ACHN (cell line): ENCODE data around the gene EIF4ENIF1.
A peak's percentile ranks its signal among the peaks of the same experiment; 100 is the strongest.
"Not testable (repeated sequence)": the region's sequence is repeated elsewhere in the genome, so short reads cannot be mapped to it uniquely, and the experiment has no call there.

Source experiments
- DNase-seq: peaks from one replicate; pipeline ENCODE4 v3.0.0-alpha.2; 2015
- in situ Hi-C: cut with HindIII; loops from 2 replicates; pipeline ENCODE4 v1.10.0; 2017; ENCODE audit warnings: low sequenced_read_pairs, low pct_ligation_motif_present, low pct_unique_long_range_greater_than_20kb

Gene EIF4ENIF1

GRCh38 chr22:31496007-31496734, 6.5 kb upstream of the EIF4ENIF1 start, which contains the start of gene SFI1:
Gene SFI1, plus strand, starts transcription at chr22:31496536. Its CDS starts 11,749 bp downstream, at chr22:31508285.
- peak; percentile 85 for DNase-seq
- in situ Hi-C loops = no loop called here

DNA sequence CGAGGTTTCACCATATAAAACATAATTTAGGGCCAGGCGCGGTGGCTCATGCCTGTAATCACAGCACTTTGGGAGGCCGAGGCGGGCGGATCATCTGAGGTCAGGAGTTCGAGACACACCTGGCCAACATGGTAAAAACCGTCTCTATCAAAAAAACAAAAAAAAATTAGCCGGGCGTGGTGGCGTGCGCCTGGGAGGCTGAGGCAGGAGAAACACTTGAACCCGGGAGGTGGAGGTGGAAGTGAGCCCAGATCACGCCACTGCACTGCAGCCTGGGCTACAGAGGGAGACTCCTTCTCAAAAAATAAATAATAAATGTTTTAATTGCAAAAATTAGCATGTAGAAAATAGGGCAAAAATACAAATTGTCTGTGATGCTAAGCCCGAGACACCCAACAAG, 5.7 kb upstream of the EIF4ENIF1 start:
- in situ Hi-C loops = no loop called here
- DNase-seq = no peak

- DNase-seq, in situ Hi-C loops: not testable (repeated sequence)
Observed at GRCh38 chr22:31493355-31493754, 3.7 kb upstream of the EIF4ENIF1 start.

DNA sequence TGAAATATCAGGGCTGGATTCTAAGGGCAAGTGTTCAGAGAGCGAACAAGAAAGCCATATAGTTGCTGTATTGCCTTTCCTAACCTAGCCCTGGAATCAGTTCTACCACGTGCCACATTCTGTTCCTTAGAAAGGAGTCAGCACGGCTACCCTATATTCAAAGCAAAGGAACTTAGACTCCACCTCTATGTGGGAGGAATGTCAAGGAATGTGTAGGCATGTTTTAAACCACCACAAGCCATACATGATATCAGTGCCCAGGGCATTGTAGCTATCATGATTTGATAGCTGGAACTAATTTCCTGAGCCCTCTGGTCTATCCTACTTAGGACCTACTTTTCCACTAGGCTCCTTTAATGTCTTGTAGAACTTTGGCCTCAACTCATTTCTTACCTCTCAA, 2.5 kb upstream of the EIF4ENIF1 start:
- in situ Hi-C loops = no loop called here
- no peak for DNase-seq

DNA sequence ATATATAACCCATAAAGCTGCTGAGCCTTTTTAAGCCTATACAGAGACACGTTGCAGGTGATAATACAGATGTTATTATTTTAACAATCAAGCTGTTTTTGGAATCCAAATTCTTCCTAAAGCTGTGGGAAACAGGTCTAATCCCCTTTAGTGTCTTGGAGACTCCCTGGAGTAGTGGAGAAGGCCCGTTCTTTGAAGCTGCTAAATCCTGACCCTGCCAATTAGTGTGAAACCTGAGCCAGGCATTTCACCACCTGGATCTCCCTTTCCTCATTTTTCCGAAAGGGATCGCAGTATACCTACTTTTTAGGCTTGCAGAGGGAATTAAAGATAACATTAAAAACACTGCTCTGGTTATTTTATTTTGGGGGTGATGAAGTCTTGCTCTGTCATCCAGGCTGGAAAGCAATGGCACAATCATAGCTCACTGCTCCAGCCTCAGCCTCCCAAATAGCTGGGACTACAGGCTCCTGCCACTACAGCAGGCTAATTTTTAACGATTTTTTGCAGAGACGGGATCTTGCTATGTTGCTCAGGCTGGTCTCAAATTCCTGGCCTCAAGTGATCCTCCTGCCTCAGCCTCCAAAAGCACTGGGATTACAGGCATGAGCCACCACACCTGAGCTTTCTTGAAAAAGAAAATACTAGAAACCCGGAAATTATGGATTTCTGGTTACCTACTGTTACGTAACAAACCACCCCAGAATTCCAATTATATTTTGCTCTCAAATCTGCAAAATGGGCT, 1.7 kb upstream of the EIF4ENIF1 start:
- in situ Hi-C loops = no loop called here
- DNase-seq = no peak

- DNase-seq = peak; percentile 80
- in situ Hi-C loops = no loop called here
Observed at GRCh38 chr22:31490496-31490925, 869 bp upstream of the EIF4ENIF1 start.

DNA sequence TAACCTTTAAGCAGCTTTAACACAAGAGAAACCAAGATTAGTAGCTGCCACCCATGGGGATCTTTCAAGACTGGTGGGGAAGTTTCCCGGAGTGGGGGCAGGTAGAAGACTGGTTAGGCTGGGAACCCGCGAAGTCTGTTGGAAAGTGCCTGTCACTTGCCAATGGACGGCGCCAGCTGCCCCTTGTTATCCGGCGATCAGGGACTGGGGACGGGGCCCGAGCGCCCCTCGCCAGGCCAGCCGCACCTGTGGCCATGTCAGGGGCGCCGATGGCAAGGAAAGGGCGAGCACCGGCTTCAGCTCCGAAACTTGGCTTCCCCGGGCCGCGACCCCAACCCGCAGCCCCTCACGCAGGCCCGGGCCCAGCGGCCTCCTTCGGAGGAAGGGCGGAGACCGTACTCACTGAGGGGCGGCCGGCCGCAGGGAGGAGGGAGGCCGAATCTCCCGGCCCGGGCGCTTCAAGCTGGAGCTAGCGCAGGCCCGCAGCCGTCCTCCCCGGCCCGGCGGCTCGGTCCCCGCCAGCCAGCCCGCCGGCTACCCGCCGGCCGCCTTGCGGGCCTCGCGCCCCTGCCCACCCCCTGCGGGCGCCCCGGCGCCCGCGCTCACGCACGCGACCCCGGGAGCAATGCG, 539 bp downstream of the EIF4ENIF1 start:
- in situ Hi-C loops = no loop called here
- peak; percentile 29 for DNase-seq

GRCh38 chr22:31488346-31488883, 1.2 kb downstream of the EIF4ENIF1 start:
- in situ Hi-C loops = no loop called here
- DNase-seq = peak; percentile 67

DNA sequence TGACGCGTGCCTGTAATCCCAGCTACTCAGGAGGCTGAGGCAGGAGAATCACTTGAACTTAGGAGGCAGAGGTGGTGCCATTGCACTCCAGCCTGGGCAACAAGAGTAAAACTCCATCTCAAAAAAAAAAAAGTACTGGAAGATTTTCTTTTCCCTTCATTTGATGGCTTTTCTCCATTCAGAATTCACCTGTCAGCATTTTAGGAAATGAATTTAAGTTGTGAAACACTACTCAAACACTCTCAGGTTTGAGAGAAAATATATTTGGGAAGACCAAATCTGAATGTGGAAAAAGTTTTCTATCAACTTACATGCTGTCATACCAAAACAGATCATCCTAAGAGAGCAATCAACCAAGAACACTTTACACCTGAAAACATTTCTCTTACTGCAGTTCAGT, 2.7 kb downstream of the EIF4ENIF1 start:
- DNase-seq = no peak
- in situ Hi-C loops = no loop called here

DNA sequence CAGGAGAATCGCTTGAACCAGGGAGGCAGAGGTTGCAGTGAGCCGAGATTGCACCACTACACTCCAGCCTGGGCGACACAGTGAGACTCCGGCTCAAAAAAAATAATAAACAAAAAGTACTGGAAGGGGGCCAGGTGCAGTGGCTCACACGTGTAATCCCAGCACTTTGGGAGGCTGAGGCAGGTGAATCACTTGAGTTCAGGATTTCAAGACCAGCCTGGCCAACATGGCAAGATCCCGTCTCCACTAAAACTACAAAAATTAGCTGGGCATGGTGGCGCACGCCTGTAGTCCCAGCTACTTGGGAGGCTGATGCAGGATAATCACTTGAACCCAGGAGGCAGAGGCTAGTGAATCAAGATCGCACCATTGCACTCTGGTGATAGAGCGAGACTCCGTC, 3.3 kb downstream of the EIF4ENIF1 start:
- in situ Hi-C loops, DNase-seq: not testable (repeated sequence)

- DNase-seq, in situ Hi-C loops: not testable (repeated sequence)
Observed at GRCh38 chr22:31482470-31482869, 7.2 kb downstream of the EIF4ENIF1 start.

GRCh38 chr22:31481129-31481528, 8.5 kb downstream of the EIF4ENIF1 start:
- no peak for DNase-seq
- in situ Hi-C loops = no loop called here

GRCh38 chr22:31477329-31477728, 12.3 kb downstream of the EIF4ENIF1 start:
- in situ Hi-C loops = no loop called here
- DNase-seq = no peak

GRCh38 chr22:31475800-31476199, 13.8 kb downstream of the EIF4ENIF1 start:
- in situ Hi-C loops = no loop called here
- DNase-seq = no peak

DNA sequence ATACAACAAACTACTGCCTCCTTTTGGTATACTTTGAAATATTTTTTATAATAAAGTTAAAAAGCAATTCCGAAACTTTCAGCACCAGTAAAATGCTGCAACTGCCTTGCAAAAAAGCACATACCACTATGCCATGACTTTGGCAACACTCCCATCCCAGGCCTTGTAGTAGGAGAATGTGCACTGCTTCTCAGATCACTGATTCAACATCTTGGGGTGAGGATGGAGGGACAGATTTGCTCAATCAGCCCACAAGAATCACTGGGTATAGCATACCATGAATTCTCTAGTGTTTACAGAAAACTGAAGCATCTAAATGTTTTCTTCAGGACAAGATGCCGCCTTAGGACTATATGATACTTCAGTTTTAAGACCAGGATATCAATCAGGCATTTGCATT, 14.9 kb downstream of the EIF4ENIF1 start:
- in situ Hi-C loops = no loop called here
- DNase-seq = peak; percentile 17

DNA sequence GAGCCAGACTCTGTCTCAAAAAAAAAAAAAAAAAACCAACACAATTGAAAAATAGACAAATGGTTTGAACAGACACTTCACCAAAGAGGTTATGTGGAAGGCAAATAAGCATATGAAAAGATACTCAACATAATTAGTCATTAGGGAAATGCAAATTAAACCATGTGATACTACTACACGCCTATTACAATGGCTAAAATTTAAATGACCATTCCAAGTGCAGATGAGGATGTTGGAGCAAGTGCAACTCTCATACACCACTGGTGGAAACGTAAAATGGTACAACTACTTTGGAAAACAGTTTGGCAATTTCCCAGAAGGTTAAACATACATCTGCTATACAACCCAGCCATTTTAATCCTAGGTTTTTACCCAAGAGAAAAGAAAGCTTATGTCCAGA, 24.3 kb downstream of the EIF4ENIF1 start:
- in situ Hi-C loops = no loop called here
- DNase-seq = no peak

DNA sequence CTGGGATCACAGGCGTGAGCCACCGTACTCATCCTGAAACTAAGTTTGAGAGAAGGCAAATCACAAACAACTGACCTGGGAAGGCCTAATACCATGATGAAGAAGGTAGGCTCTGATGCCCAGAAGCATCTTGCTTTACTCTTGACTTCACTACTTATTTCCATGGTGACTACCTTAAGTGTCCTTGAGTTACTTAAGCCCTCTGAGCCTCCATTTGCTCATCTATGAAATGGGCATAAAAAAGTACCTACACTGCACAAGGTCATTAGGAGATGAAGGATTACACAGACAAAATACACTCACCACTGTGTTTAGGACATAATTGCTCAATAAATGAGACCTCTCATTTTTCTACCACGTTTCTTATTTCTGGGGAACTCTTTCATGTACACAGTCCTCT, 27.9 kb downstream of the EIF4ENIF1 start:
- no peak for DNase-seq
- in situ Hi-C loops = no loop called here

- in situ Hi-C loops = no loop called here
- DNase-seq = peak; percentile 64
Observed at GRCh38 chr22:31451709-31452571, 37.7 kb downstream of the EIF4ENIF1 start.
